Measurements from ENCODE around the gene AATK.
A peak's percentile ranks its signal among the peaks of the same experiment; 100 is the strongest.

The AATK gene

DNA sequence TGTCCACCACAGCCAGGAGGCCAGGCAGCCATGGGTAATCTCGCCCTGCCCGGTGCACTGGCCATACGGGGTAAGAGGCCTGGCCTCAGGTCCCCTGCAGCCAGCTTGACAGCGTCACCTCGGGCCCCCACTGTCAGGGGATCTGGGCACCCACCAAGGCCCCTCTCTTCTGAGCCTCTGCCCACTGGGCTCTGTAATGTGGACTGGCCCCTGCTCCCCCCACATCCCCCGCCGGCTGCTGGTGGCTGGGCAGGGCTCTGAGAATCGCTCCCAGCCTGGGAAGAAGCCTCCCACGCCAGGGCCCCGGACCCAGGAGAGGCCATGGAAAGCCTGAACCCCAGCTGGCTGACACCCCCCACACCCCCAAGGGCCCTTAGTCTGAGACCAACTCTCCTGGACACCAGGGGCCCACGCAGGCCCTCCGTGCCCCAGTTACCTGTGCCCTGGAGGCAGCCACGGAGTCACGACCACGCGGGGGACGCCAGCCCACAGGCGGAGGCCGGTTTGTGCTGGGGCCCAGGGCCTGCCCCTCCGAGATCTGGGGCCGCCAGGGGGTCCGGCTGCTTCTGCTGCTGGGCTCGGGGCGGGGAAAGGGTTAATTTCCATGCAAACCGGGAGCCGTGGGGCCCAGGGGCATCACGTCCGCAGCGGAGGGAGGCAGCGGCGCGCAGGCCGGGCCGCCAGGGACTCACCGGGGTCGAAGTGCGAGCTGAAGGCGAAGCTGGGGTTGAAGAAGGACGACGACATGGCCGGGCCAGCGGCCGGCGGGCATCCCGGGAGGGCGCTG lies 582 bp downstream of the AATK start, which contains the start of gene PVALEF:
Gene PVALEF, plus strand, starts transcription at position 262 of the 787 bp plus-strand sequence. CDS start 15,720 bp downstream, outside the sequence.
- DNase-seq (ENCODE audit: extremely low spot score), result peak; percentile 64
- ChIA-PET POLR2A (interaction anchor here (1.0 kb wide), 1 partner anchor 73 kb away, joined by 3 read pairs; the partner anchor contains the start of genes NDUFAF8 and TEPSIN), CTCF (no interaction called here)
- TF ChIP-seq ZNF384 (IDR thresholded peaks at IDR 0.05), result no peak
- no peak for TF ChIP-seq TARDBP (IDR thresholded peaks at IDR 0.05)
- no peak for TF ChIP-seq ARNT (IDR thresholded peaks at IDR 0.05)
- no peak for TF ChIP-seq SP1 (IDR thresholded peaks at IDR 0.05)

DNA sequence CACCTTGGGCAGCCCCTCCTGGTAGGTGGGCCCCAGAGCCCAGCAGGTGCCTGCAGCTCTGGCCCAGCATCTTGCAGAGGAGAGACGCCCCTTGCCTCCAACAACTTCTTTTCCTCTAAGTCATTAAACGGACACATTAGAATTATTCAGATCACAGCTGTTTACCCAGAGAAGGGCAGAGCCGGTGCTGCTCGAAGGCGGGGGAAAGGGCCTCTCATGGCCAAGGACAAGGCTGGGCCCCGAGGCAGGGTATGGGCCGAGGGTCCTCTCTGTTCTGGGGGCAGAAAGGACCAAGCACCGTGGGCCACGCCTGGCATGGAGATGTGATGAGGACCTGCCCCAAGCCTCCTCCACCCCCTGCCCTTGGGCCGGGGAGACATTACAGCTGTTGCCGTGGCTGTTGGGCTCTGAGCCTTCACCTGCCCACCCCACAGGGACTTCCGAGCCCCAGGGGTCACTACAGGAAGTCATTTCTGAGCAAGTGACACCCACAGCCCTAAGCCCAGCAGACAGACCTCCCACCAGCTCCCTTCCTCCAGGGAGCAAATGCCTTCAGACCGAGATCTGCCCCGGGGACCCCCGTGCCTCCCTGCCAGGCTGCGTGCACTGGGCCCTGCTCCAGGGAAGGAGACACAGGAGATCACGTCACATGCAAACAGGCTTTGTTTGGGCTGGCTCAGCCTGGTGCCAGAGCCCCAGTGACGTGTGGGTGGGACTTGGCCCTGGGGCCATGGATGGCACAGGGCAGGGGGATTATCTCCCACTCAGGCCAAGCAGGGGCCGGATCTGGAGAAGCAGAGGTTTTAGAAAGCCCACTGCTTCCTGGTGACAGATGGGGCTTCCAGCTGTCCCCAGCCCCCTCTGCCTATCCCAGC lies 1.4 kb downstream of the AATK start:
- no peak for DNase-seq (ENCODE audit: extremely low spot score)
- no peak for TF ChIP-seq BHLHE40 (IDR thresholded peaks at IDR 0.05; ENCODE audit: borderline replicate concordance)
- no peak for TF ChIP-seq ZNF384 (IDR thresholded peaks at IDR 0.05)
- no peak for TF ChIP-seq NFRKB (IDR thresholded peaks at IDR 0.05)
- no peak for TF ChIP-seq FOXA1 (IDR thresholded peaks at IDR 0.05)
- no peak for TF ChIP-seq FOXK2 (IDR thresholded peaks at IDR 0.05)
- no peak for TF ChIP-seq ELF4 (IDR thresholded peaks at IDR 0.05)
- no peak for TF ChIP-seq SUZ12 (IDR thresholded peaks at IDR 0.05)
- no peak for TF ChIP-seq FOXM1 (IDR thresholded peaks at IDR 0.05; ENCODE audit: borderline replicate concordance)
- TF ChIP-seq, protein P1, sequence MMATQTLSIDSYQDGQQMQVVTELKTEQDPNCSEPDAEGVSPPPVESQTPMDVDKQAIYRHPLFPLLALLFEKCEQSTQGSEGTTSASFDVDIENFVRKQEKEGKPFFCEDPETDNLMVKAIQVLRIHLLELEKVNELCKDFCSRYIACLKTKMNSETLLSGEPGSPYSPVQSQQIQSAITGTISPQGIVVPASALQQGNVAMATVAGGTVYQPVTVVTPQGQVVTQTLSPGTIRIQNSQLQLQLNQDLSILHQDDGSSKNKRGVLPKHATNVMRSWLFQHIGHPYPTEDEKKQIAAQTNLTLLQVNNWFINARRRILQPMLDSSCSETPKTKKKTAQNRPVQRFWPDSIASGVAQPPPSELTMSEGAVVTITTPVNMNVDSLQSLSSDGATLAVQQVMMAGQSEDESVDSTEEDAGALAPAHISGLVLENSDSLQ (IDR thresholded peaks at IDR 0.05), result no peak
- TF ChIP-seq TARDBP (IDR thresholded peaks at IDR 0.05), result no peak
- TF ChIP-seq ARNT (IDR thresholded peaks at IDR 0.05), result no peak
- no peak for TF ChIP-seq L3MBTL2 (conservative IDR thresholded peaks at IDR 0.05)
- TF ChIP-seq LEF1 (IDR thresholded peaks at IDR 0.05; ENCODE audit: borderline replicate concordance), result no peak
- POLR2A ChIA-PET, result no interaction called here
- CTCF ChIA-PET, result no interaction called here

DNA sequence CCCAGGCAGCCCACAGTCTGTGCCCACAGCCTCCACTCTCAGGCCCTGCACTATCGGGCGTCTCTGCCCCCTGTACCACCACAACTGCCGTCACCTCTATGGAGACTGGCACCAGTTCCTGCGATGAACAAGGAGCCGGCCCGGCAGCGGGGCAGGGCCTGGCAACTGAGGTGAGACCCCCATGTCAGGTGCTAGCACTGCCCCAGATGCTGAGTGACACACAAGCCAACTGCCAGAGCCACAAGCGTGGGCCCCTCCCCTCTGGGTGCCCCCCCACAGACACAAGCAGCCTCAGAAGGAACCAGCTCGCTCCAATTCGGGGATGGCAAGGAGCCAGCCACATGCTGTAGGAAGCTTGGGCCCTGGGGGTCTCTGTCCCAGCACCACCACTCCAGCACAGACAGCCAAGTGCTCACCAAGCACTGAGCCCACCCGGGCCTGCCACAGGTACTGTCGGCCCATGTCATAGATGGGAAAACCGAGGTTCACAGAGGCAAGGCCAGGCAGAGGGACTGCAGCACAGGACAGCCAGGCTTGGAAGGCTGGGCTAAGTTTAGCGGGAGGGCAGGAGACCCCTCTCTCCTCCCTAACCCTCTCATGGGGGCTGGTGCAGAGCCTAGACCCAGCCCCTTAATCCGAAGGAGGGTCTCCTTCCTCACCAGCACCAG lies 2.2 kb downstream of the AATK start:
- no peak for TF ChIP-seq ELF4 (IDR thresholded peaks at IDR 0.05)
- no peak for TF ChIP-seq ZNF384 (IDR thresholded peaks at IDR 0.05)
- no peak for TF ChIP-seq FOXM1 (IDR thresholded peaks at IDR 0.05; ENCODE audit: borderline replicate concordance)
- ChIA-PET CTCF (no interaction called here), POLR2A (no interaction called here)
- DNase-seq (ENCODE audit: extremely low spot score), result no peak

DNA sequence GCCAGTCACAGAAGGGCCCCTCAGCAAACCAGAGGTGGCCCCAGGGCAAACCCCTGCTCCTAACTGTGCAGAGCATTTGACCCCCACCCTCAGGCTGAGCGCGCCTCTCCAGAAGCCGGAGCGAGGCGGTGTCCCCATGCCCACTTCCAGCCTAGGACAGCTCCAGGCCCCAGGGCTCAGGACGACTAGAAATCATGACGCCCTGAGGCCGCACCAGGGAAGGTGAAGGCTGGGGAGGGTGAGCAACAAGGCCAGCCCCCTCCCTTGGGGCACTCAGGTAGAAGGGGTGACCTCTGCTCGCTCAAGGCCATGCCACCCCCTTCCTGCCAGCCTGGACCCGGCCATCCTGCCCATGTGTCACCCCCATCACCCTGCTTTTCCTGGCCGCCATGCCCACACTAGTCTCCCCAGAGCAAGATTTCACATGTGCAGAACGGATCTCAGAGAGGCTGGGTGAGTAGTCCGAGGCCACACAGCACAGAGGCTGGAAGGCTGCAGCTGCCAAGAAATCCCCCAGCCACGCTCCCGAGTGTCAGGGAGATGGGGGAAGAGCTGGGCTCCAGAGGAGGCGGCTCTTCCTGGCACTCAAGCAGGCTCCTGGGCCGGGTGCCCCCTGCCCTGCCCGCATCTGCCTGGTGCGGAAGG lies 2.8 kb downstream of the AATK start:
- ChIA-PET CTCF (interaction anchor here (0.7 kb wide), 1 partner anchor 16 kb away, joined by 3 read pairs; no protein-coding TSS in a partner anchor), POLR2A (no interaction called here)
- TF ChIP-seq FOXM1 (IDR thresholded peaks at IDR 0.05; ENCODE audit: borderline replicate concordance) (no peak), FOXA1 (IDR thresholded peaks at IDR 0.05) (no peak), BHLHE40 (IDR thresholded peaks at IDR 0.05; ENCODE audit: borderline replicate concordance) (no peak), TARDBP (IDR thresholded peaks at IDR 0.05) (no peak), ELF4 (IDR thresholded peaks at IDR 0.05) (no peak), L3MBTL2 (conservative IDR thresholded peaks at IDR 0.05) (no peak), ARNT (IDR thresholded peaks at IDR 0.05) (no peak), LEF1 (IDR thresholded peaks at IDR 0.05; ENCODE audit: borderline replicate concordance) (no peak), ZNF384 (IDR thresholded peaks at IDR 0.05) (no peak)
- TF ChIP-seq, protein P1 (IDR thresholded peaks at IDR 0.05), result no peak
- DNase-seq (ENCODE audit: extremely low spot score), result no peak

DNA sequence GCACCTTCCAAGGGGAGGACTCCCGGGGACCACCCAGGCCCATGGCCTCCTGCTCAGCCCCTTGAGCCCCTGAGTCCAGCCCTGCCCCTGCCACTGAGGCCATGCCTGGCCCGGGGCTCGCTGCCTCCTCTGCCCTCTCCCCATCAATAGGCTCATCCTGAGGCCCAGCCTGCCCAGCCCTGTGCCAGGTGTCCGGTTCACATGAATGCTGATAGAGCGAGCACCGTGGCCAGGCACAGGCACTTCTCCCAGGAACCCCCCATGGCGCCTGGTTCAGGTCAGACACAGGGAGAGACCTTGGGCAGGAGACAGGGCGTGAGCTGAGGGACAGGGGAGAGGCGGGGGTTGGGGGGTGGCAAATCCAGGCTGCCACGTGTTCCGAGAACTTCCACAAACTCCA lies 3.5 kb downstream of the AATK start:
- TF ChIP-seq SUZ12 (IDR thresholded peaks at IDR 0.05) (no peak), FOXK2 (IDR thresholded peaks at IDR 0.05) (no peak), CTBP1 (IDR thresholded peaks at IDR 0.05; ENCODE audit: borderline replicate concordance) (no peak), L3MBTL2 (conservative IDR thresholded peaks at IDR 0.05) (no peak)
- no peak for DNase-seq (ENCODE audit: extremely low spot score)
- POLR2A ChIA-PET, result no interaction called here
- CTCF ChIA-PET, result interaction anchor here (0.7 kb wide), 1 partner anchor 17 kb away, joined by 3 read pairs; no protein-coding TSS in a partner anchor

DNA sequence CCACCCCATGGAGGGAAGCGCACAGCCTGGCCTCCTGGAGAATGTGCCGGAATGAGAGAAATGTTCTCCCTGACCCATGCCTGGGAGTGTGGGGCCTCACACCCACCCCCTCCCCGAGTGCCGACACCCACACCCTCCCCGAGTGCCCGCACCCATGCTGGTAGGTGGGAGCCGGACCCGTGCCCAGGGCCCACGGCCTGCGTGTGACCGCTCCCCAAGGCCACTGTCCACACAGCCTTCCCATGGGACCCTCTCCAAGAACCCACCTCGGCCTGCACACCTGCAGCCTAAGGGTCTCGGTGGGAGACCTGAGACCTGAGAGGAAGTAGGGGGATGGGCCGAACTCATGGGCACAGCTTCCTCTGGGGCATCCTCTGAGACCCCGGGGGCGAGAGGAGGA lies 4.0 kb downstream of the AATK start:
- ChIA-PET CTCF (no interaction called here), POLR2A (no interaction called here)
- TF ChIP-seq SP1 (IDR thresholded peaks at IDR 0.05) (no peak), CTBP1 (IDR thresholded peaks at IDR 0.05; ENCODE audit: borderline replicate concordance) (no peak)
- no peak for DNase-seq (ENCODE audit: extremely low spot score)

DNA sequence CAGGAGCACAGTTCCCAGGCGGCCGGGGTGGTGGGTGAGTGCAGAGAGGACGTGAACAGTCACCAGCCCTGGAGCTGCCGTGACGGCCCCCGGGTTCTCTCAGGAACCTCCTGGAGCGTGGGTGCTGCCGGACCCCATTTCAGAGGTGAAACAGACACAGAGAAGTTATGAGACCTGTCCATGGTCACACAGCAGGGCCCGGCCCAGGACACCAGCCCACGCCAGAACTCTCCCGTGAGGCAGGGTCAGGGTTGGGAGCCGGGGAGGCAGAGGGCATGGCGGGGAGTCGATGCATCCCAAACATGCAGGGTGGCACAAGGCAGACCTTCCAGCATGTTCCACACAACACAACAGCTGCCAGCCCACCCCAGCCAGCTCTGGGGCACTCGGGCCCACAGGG lies 4.5 kb downstream of the AATK start:
- ChIA-PET POLR2A (no interaction called here), CTCF (no interaction called here)
- TF ChIP-seq L3MBTL2 (conservative IDR thresholded peaks at IDR 0.05) (no peak), HDGF (IDR thresholded peaks at IDR 0.05; ENCODE audit: borderline replicate concordance) (no peak), SP1 (IDR thresholded peaks at IDR 0.05) (no peak), LEF1 (IDR thresholded peaks at IDR 0.05; ENCODE audit: borderline replicate concordance) (no peak), FOXM1 (IDR thresholded peaks at IDR 0.05; ENCODE audit: borderline replicate concordance) (no peak)
- DNase-seq (ENCODE audit: extremely low spot score), result no peak

All from HEK293T (cell line).